GM21528 (cell line): ENCODE measurements around the gene ZNF436.

Experiments used
- ATAC-seq: cut with Tn5 transposase; IDR thresholded peaks from one replicate; pipeline ENCODE4 v1.9.1; 2021; ENCODE audit warnings: mild to moderate bottlenecking, moderate library complexity; ENCODE audit not compliant: unreplicated experiment, low FRiP score

The ZNF436 gene

GRCh38 chr1:23369335-23370013, at the start of gene ZNF436:
Gene ZNF436, minus strand, starts transcription at chr1:23369836. Its CDS starts 1,831 bp downstream, at chr1:23368005.
- ATAC-seq, result no peak

GRCh38 chr1:23419180-23419579, 49.5 kb upstream of the ZNF436 start:
- no peak for ATAC-seq

GRCh38 chr1:23417570-23417969, 47.9 kb upstream of the ZNF436 start:
- ATAC-seq, result no peak

- ATAC-seq, result no peak
Measured at GRCh38 chr1:23416964-23417363, 47.3 kb upstream of the ZNF436 start.

- ATAC-seq, result no peak
Measured at GRCh38 chr1:23408797-23409290, 39.2 kb upstream of the ZNF436 start.

GRCh38 chr1:23407016-23407630, 37.5 kb upstream of the ZNF436 start:
- no peak for ATAC-seq

- ATAC-seq, result no peak
Measured at GRCh38 chr1:23405946-23406345, 36.3 kb upstream of the ZNF436 start.

GRCh38 chr1:23403735-23404486, 34.3 kb upstream of the ZNF436 start:
- no peak for ATAC-seq

GRCh38 chr1:23403355-23403734, 33.7 kb upstream of the ZNF436 start:
- ATAC-seq, result no peak

- ATAC-seq, result no peak
Measured at GRCh38 chr1:23403038-23403336, 33.4 kb upstream of the ZNF436 start.

- ATAC-seq, result no peak
Measured at GRCh38 chr1:23402286-23403037, 32.8 kb upstream of the ZNF436 start.

- ATAC-seq, result no peak
Measured at GRCh38 chr1:23401313-23401712, 31.7 kb upstream of the ZNF436 start.

GRCh38 chr1:23400324-23401114, 30.9 kb upstream of the ZNF436 start:
- ATAC-seq, result no peak

GRCh38 chr1:23399229-23399628, 29.6 kb upstream of the ZNF436 start:
- no peak for ATAC-seq

- ATAC-seq, result no peak
Measured at GRCh38 chr1:23397908-23398307, 28.3 kb upstream of the ZNF436 start.

- no peak for ATAC-seq
Measured at GRCh38 chr1:23396380-23396779, 26.7 kb upstream of the ZNF436 start.

- ATAC-seq, result no peak
Measured at GRCh38 chr1:23395849-23396248, 26.2 kb upstream of the ZNF436 start.

GRCh38 chr1:23395154-23395724, 25.6 kb upstream of the ZNF436 start:
- ATAC-seq, result no peak

- ATAC-seq, result no peak
Measured at GRCh38 chr1:23394684-23395083, 25.0 kb upstream of the ZNF436 start.

GRCh38 chr1:23394181-23394580, 24.5 kb upstream of the ZNF436 start:
- ATAC-seq, result no peak
